NCI-H2171 treated with DMSO at 0.1 percent for 48 hours (cell line): Measurements from ENCODE around the gene CRYGN.

Source experiments
- DNase-seq: peaks from one replicate; lab custom pipeline; 2025; lab: John Stamatoyannopoulos, UW

Gene CRYGN

DNA sequence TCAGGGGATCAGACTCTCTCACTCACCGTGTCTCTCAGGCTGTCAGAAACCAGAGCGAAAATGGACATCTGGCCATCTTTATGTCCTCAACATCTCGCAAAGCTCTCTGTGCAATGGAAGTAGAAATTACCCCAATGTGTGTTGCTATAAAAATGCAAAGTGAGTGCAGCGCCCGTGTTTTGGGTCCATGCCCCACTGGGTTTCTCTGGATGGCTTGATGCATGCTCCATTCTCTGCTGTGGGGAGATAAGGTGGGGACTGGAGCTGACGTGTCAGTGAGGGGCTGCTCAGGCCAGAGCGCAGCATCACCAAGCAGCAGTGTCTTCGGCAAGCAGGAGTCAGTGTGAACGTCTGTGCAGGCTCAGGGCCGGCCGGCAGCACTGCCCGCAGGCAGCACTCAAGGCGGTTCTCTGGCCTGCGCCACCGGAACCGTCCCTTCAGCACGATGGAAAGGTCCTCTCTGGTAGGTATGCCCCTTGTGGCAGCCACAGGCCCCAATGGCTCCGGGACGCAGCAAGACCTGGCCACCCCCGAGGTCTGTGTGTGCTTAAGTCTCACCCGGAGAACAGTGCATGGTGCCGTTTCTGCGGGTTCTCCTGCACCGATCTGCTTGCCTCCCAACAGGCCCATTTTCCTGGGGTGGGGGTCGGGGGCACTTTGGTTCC is 60.3 kb downstream of the CRYGN start:
- no peak for DNase-seq

DNA sequence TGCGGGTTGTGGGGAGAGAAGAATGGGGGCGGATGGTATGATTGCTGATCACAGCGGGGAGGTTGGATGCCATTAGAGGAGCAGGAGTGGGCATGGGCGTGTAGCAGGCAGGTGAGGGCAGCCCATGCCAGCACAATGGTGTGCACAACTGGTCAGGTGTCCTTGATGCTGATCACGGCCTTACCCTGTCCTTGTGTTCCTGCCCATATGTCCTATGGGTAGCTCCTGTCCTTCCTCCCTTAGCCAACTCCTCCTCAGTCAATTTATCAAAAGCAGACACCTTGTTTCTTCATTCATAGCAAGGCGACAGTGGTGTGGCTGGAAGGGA is 60.8 kb downstream of the CRYGN start:
- no peak for DNase-seq
